ENCODE measurements around the gene MCTP2.

- TF ChIP-seq POLR2A (IDR thresholded peaks at IDR 0.05; ENCODE audit: low read length), result no peak
- TF ChIP-seq GATA1 (IDR thresholded peaks at IDR 0.05; ENCODE audit: low read depth, low read length), result no peak
These were observed 211.8 kb downstream of the MCTP2 start for GRCh38 chr15:94443186-94443585.
